ENCODE data around the gene KLHL26.

GRCh38 chr19:18697680-18698079, 60.9 kb downstream of the KLHL26 start:
- TF ChIP-seq CTCF (IDR thresholded peaks at IDR 0.05) (no peak), PBX3 (IDR thresholded peaks at IDR 0.05) (no peak), POLR2A (IDR thresholded peaks at IDR 0.05; ENCODE audit: low read length) (no peak), SMC3 (IDR thresholded peaks at IDR 0.05) (no peak)

Data from A549 (cell line).